HepG2 (cell line): ENCODE measurements around the gene GAS2L1. TPM values are rescaled to one million over a fixed set of nuclear protein-coding genes. Genes with fewer than 3 reads are reported as not detected.

Experiments used
- ATAC-seq: fragments of 200-7000 bp; cut with Tn5 transposase; 3 replicates; pipeline ENCODE4 v1.9.1; 2020; ENCODE audit warnings: mild to moderate bottlenecking, moderate library complexity
- BruUV-seq: library from RNA; stranded (reverse); fragments of 400-500 nt; replicated peaks from 2 replicates; lab custom pipeline; 2021; lab: Mats Ljungman, UMichigan
- CTCF ChIA-PET: fragments of 300-600 bp; formaldehyde crosslinking; extraction: SDS; loops from one replicate; lab custom pipeline; 2021; ENCODE audit warnings: low total read pairs, inconsistent platforms, low intra/inter-chr PET ratio; lab: Yijun Ruan, JAX
- POLR2A ChIA-PET: fragments of 350-600 bp; sonication (Branson Sonifier 250); formaldehyde crosslinking; loops from one replicate; lab custom pipeline; 2020; ENCODE audit warnings: antibody characterized with exemption, inconsistent platforms; lab: Yijun Ruan, JAX
- DNase-seq: peaks from one replicate; pipeline ENCODE4 v3.0.0-alpha.2; 2015; ENCODE audit warnings: low spot score
- FAIRE-seq: peaks from 3 replicates; lab custom pipeline; 2011; peaks lifted over from hg19 to GRCh38; lab: Jason Lieb, UNC
- H2AFZ ChIP-seq: one replicate; pipeline ENCODE4 v1.6.1; 2011; ENCODE audit warnings: low read length, inconsistent platforms
- H3K27ac ChIP-seq: fragments of 300-600 bp; 3 replicates; pipeline ENCODE4 v1.8.0; 2011; ENCODE audit warnings: mixed run types, mild to moderate bottlenecking, mixed read lengths, low read length, inconsistent platforms; ENCODE audit not compliant: insufficient read depth; ENCODE audit errors: extremely low read length
- H3K27me3 ChIP-seq, 2 experiments: fragments of 200-600 bp in 1 of 2; 2 replicates in 1 of 2; 3 replicates in 1 of 2; pipeline versions ENCODE4 v1.6.0 to v1.8.0; 2011; ENCODE audit warnings: low read length in 2 of 2, mild to moderate bottlenecking in 2 of 2, moderate library complexity in 2 of 2, inconsistent platforms in 1 of 2; ENCODE audit not compliant: insufficient read depth in 2 of 2, control insufficient read depth in 1 of 2
- H3K36me3 ChIP-seq, 2 experiments: fragments of 200-600 bp in 1 of 2; replicated peaks in 1 of 2; 2 replicates in 1 of 2; 3 replicates in 1 of 2; pipeline versions ENCODE4 v1.5.1 to v1.8.0; 2011; ENCODE audit warnings: low read length in 2 of 2, inconsistent platforms in 1 of 2; ENCODE audit not compliant: insufficient read depth in 2 of 2, control insufficient read depth in 1 of 2
- H3K4me1 ChIP-seq: 2 replicates; pipeline ENCODE4 v1.5.1; 2012; ENCODE audit warnings: low read length, inconsistent platforms; ENCODE audit not compliant: insufficient read depth
- H3K4me2 ChIP-seq: 2 replicates; pipeline ENCODE4 v1.6.0; 2011; ENCODE audit warnings: low read depth, low read length, inconsistent platforms
- H3K4me3 ChIP-seq, 3 experiments: fragments of 200-600 bp in 1 of 3; sonication (generic), shearing (Covaris generic) in 1 of 3; replicated peaks in 1 of 3; 2 replicates each; pipeline ENCODE4 v1.5.1; 2011 to 2016; ENCODE audit warnings: low read length in 3 of 3, inconsistent platforms in 2 of 3, low read depth in 2 of 3, mild to moderate bottlenecking in 2 of 3, control low read depth in 1 of 3, mixed read lengths in 1 of 3; ENCODE audit not compliant: insufficient read depth in 1 of 3
- H3K79me2 ChIP-seq: one replicate; pipeline ENCODE4 v1.6.1; 2011; ENCODE audit warnings: low read length, inconsistent platforms; ENCODE audit not compliant: insufficient read depth
- H3K9ac ChIP-seq: 2 replicates; pipeline ENCODE4 v1.6.0; 2011; ENCODE audit warnings: mild to moderate bottlenecking, low read depth, low read length, inconsistent platforms; ENCODE audit not compliant: insufficient read depth
- H3K9me3 ChIP-seq: 2 replicates; pipeline ENCODE4 v1.5.1; 2012; ENCODE audit warnings: mild to moderate bottlenecking, low read length
- H4K20me1 ChIP-seq: 2 replicates; pipeline ENCODE4 v1.6.0; 2011; ENCODE audit warnings: inconsistent platforms, mild to moderate bottlenecking, low read length, moderate library complexity; ENCODE audit not compliant: insufficient read depth
- EHMT2 ChIP-seq: fragments of 200-600 bp; sonication (generic); IDR thresholded peaks from 2 replicates; pipeline ENCODE4 v1.7.0; 2017; ENCODE audit warnings: antibody characterized with exemption, low read depth, low read length, borderline replicate concordance
- GATAD2A ChIP-seq: IDR thresholded peaks from 2 replicates; pipeline ENCODE4 v1.6.1; 2016
- MXD4 ChIP-seq: IDR thresholded peaks from 2 replicates; pipeline ENCODE4 v1.6.1; 2016; ENCODE audit warnings: mild to moderate bottlenecking, missing biosample characterization, missing genetic modification reagents
- POLR2G ChIP-seq: fragments of 200-400 bp; formaldehyde crosslinking; IDR thresholded peaks from 2 replicates; pipeline ENCODE4 v1.6.1; 2018; ENCODE audit warnings: mild to moderate bottlenecking, low read depth, low read length, moderate library complexity
- PRMT3 ChIP-seq: sonication (generic); formaldehyde crosslinking; IDR thresholded peaks from 2 replicates; pipeline ENCODE4 v1.8.1; 2022; ENCODE audit warnings: low read depth, mild to moderate bottlenecking, moderate library complexity, missing genetic modification reagents, borderline replicate concordance
- RCOR2 ChIP-seq: IDR thresholded peaks from 2 replicates; pipeline ENCODE4 v1.6.1; 2016; ENCODE audit warnings: missing biosample characterization, missing genetic modification reagents
- SMC3 ChIP-seq: IDR thresholded peaks from 2 replicates; pipeline ENCODE4 v1.6.1; 2011; ENCODE audit warnings: low read length, improper control_type of control experiment
- SNAPC5 ChIP-seq: sonication (generic); formaldehyde crosslinking; IDR thresholded peaks from 2 replicates; pipeline ENCODE4 v1.8.1; 2023; ENCODE audit warnings: mild to moderate bottlenecking, missing genetic modification reagents, borderline replicate concordance
- ZNF142 ChIP-seq: sonication (generic); formaldehyde crosslinking; IDR thresholded peaks from 2 replicates; pipeline ENCODE4 v1.4.0; 2020; ENCODE audit warnings: missing genetic modification reagents
- ZNF737 ChIP-seq: sonication (generic); formaldehyde crosslinking; IDR thresholded peaks from 2 replicates; pipeline ENCODE4 v1.5.0; 2020; ENCODE audit warnings: missing genetic modification reagents, mild to moderate bottlenecking, borderline replicate concordance
- ZNF891 ChIP-seq: sonication (generic); formaldehyde crosslinking; IDR thresholded peaks from 2 replicates; pipeline ENCODE4 v1.5.0; 2020; ENCODE audit warnings: mild to moderate bottlenecking, missing genetic modification reagents
- WGBS: methylation state at CpG from one replicate; pipeline ENCODE4 v1.1.6; 2017; ENCODE audit warnings: low lambda C conversion rate; 5-methylcytosine and 5-hydroxymethylcytosine counted together
- in situ Hi-C: cut with HindIII; loops from 2 replicates; pipeline ENCODE4 v1.10.0; 2017; ENCODE audit warnings: low pct_unique_long_range_greater_than_20kb; ENCODE audit not compliant: extremely low pct_ligation_motif_present
- intact Hi-C: fragments of 100-400 bp; cut with micrococcal nuclease; formaldehyde crosslinking; loops from one replicate; pipeline ENCODE4 v1.10.0; 2022; ENCODE audit not compliant: unreplicated experiment
- polyA plus RNA-seq, 8 experiments: library from polyadenylated mRNA; depleted of rRNA in 3 of 8; stranded (reverse) in 7 of 8; unstranded in 1 of 8; fragments of >200 nt; fragmentation: Illumina TruSeq in 4 of 8; extraction: Trizol in 4 of 8; gene quantifications; 2 replicates each; pipeline versions ENCODE4 v1.2.1 to v1.2.3, GENCODE V29; 2011 to 2016; ENCODE audit warnings: low read depth in 4 of 8, missing spikeins in 1 of 8, mixed read lengths in 1 of 8; ENCODE audit not compliant: insufficient read depth in 1 of 8
- total RNA-seq, 5 experiments: library from RNA; depleted of rRNA; stranded (reverse); fragments of >200 nt; fragmentation: Illumina TruSeq; extraction: Trizol; gene quantifications; 2 replicates each; pipeline ENCODE4 v1.2.3, GENCODE V29; 2016; ENCODE audit warnings: low read depth in 1 of 5
- TF ChIP-seq, protein P1 (sequence below): sonication (generic); IDR thresholded peaks from 2 replicates; pipeline ENCODE4 v1.6.1; 2016; ENCODE audit warnings: low read depth, borderline replicate concordance

GAS2L1 gene
- total and polyA plus RNA-seq, 2 of the 13 experiments (the other 11 are each of a cell fraction or from before 2014, with no cell fraction given) = 1.8 to 3.3 TPM

- TF ChIP-seq PRMT3 (CRISPR knock-in tag) = no peak
Measured at GRCh38 chr22:29316141-29316828, 9.8 kb downstream of the GAS2L1 start (continued).

DNA sequence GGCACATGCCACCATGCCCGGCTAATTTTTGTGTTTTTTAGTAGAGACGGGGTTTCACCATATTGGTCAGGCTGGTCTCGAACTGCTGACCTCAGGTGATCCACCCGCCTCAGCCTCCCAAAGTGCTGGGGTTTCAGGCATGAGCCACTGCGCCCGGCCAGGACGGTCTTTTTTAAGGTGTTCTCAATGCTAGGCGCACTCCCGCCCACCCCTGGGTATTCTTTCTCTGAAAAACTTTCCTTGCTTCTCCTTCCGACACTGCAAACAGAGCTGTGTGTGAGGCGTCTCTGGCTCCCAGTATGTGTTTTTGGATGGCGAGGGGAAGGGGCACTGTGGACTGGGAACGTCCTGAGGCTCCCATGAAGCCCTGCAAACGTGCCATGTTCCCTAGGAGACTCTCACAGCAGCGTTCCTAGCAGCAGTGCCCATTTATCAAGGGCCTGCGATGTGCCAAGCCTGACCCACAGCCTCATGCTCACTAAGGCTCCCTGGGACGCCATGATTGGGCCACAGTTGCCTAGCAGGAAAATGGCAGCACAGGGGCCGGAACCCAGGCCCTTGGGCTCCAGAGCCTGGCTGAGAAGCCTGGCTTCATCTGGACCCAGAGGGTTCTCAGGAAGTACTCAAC lies 11.5 kb downstream of the GAS2L1 start:
- Histone ChIP-seq H3K79me2 (no peaks in the 10 kb centered on the region), H3K9ac (no peak overlapping the region), H3K9me3 (no peaks in the 10 kb centered on the region), H3K4me3 (no peak overlapping the region), H3K4me2 (no peak overlapping the region), H3K27me3 (peaks cover 7 to 41% of the 10 kb centered on the region in 2 experiments), H4K20me1 (no peaks in the 10 kb centered on the region; the same call in 1 of the 2 replicates), H3K36me3 (no peaks in the 10 kb centered on the region), H3K27ac (no peak overlapping the region), H2AFZ (no peak overlapping the region), H3K4me1 (peaks cover 19% of the 10 kb centered on the region)
- ATAC-seq (no peak), FAIRE-seq (no peak), DNase-seq (no peak)
- WGBS = 58% methylated on average over 12 of the region's 18 CpGs
- intact Hi-C loops (no loop called here), in situ Hi-C loops (no loop called here)
- ChIA-PET POLR2A (no interaction called here), CTCF (no interaction called here)
- TF ChIP-seq MXD4 (CRISPR knock-in tag) = no peak
- TF ChIP-seq SMC3 = no peak
- no peak for TF ChIP-seq ZNF737 (CRISPR knock-in tag)
- TF ChIP-seq GATAD2A (CRISPR knock-in tag) = no peak
- no peak for TF ChIP-seq POLR2G
- TF ChIP-seq SNAPC5 (CRISPR knock-in tag) = no peak
- no peak for TF ChIP-seq EHMT2
- TF ChIP-seq ZNF142 (CRISPR knock-in tag) = no peak
- TF ChIP-seq, protein P1, sequence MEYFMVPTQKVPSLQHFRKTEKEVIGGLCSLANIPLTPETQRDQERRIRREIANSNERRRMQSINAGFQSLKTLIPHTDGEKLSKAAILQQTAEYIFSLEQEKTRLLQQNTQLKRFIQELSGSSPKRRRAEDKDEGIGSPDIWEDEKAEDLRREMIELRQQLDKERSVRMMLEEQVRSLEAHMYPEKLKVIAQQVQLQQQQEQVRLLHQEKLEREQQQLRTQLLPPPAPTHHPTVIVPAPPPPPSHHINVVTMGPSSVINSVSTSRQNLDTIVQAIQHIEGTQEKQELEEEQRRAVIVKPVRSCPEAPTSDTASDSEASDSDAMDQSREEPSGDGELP = no peak
- no peak for TF ChIP-seq RCOR2 (CRISPR knock-in tag)
- no peak for TF ChIP-seq ZNF891 (CRISPR knock-in tag)
- BruUV-seq = no TSS peak
